Measurements from ENCODE around the gene PHKA1.
"Not testable (repeated sequence)": the region's sequence is repeated elsewhere in the genome, so short reads cannot be mapped to it uniquely, and the experiment has no call there.

PHKA1 gene

DNA sequence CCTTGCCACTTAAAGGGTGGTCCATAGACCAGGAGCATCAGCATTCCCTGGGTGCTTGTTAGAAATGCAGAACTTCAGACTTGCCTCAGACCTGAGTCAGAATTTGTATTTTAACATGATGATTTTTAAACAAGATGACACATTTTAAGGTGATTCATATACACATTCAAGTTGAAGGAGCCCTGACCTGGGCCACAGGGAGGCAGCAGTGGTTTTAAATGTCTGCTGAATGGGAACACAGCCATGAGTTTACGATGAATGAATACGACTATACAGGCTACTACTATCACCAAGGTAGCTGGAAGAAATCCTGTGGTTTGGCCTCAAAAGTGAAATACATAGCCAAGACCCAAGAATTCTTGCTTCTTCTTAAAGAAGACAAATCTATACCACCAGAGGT is 144.3 kb downstream of the PHKA1 start:
- FAIRE-seq: no peak

DNA sequence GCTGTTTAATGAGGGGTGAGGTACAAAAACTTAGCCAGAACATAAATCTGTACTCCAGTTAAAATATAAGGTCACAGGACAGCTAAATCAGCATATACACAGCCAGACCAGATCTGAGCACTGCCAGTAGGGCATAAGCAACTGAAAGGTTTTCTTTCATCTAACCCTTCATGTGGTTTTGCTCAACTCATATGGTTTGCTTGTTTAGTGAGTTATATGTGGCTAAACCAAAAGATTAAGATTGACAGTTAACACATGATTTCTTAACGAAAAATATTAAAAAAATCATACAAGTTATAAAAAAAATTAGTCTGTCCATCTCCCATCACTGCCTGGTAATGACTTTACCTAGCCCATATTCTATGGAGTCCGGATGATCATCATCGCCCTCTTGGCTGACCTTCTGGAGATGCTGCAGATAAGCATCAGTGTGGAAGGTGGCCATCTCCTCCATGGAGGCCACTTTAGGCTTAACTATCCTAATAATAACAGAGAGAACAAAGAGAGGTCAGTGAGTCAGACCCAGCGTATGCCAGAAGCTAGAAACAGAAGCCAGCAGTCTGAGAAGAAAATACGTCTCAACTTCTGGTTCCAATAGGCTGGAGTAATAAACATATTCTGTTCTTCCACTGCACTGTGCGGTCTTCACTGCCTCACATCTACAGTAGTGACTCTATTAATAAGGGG is 145.6 kb downstream of the PHKA1 start:
- no peak for FAIRE-seq

DNA sequence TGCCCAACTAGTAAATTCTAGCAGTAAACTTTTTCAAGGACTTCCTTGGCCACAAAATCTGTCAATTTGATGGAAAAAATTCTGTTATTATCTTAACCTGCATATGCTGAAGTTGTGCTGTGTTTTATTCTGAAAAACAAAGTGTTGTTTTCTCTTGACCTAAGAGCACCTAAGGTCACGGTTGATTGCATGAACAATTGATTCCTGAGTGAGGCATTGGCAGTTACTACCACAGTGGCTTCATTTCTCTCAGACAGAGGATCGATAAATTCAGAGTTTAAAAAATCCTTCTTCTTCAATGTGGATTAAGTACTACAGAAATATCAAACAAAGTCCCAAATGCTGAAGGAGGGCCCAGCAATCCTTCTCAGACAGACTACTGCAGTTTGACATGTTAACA is 147.7 kb downstream of the PHKA1 start:
- FAIRE-seq: no peak

DNA sequence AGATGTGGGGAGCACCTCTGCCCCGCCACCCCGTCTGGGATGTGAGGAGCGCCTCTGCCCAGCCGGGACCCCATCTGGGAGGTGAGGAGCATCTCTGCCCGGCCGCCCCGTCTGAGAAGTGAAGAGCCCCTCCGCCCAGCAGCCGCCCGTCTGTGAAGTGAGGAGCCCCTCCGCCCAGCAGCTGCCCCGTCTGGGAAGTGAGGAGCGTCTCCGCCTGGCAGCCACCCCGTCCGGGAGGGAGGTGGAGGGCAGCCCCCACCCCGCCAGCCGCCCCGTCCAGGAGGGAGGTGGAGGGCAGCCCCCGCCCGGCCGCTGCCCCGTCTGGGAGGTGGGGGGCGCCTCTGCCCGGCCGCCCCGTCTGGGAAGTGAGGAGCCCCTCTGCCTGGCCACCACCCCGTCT is 154.5 kb downstream of the PHKA1 start:
- not testable (repeated sequence) for FAIRE-seq

DNA sequence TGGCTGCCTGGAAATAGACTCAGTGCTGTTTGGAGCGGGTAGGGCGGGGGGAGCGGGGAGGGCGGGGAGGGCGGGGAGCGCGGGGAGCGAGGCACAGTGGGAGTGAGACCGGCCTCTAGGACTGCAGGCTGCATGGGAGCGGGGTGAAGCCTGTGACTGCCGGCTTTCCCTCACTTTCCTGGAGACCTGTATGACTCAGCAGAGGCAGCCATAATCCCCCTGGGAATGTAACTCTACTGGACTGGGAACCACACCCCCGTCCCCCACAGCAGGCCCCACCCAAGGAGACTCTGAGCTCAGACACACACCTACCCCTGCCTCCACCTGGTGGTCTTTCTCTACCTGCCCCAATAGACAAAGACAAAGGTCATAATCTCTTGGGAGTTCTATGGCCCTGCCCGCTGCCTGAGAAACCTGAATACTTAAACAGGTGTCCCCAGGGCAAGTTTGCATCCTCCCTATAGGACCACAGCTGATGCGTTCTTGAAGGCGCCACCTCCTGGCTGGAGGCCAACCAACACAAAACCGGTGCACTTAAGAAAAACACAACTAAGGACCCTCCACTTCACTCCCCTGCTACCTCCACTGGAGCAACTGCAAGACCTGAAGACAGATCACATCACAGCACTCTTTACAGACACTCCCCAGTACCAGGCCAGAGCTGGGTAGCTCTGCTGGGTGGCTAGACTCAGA is 159.5 kb downstream of the PHKA1 start:
- FAIRE-seq: no peak

DNA sequence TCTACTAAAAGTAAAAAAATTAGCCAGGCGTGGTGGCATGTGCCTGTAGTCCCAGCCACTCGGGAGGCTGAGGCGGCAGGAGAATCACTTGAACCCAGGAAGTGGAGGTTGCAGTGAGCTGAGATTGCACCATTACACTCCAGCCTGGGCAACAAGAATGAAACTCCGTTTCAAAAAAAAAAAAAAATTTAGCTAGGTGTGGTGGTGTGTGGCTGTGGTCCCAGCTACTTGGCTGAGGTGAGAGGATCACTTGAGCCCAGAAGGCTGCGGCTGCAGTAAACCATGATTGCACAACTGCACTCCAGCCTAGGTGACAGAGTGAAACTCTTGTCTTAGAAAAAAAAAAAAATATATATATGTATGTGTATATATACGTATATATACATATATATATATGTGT is 161.7 kb downstream of the PHKA1 start:
- not testable (repeated sequence) for FAIRE-seq

DNA sequence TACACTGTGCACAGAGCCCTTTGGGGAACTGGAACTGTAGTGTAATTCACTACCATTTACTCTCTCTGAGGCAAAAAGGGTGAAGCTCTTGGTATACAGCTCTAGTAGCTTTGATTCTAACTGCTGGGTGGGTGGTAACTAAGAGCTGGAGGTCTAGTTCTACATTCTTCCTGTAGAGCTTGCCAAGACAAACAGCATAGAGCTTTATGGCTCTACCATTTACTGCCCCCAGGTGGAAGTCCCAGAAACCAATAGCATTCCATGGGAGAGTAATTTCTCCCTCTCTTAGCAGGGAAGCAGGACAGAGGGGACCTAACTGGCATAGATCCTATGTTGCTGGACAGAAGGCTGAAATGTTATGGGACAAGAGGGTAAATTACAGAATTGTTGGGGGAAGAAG is 168.1 kb downstream of the PHKA1 start:
- FAIRE-seq: peak; percentile 72

DNA sequence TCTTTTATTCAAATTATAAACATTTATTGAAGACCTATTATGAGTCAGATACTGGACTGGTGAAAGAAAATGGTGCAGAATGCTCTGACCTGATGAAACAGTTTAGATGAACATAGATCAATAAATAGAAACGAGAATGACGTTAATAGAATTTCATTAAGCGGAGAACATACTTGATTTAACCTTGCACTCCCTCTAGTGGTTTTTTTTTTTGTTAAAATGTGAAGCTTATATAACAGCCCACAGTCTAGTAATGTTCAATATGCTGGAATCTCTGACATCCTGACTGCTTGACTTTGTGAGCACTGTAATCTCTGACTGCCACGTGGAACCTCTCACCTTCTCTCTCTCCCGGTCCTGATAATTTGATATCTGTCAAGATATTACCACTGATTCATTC is 173.8 kb downstream of the PHKA1 start:
- peak; percentile 92 for FAIRE-seq

DNA sequence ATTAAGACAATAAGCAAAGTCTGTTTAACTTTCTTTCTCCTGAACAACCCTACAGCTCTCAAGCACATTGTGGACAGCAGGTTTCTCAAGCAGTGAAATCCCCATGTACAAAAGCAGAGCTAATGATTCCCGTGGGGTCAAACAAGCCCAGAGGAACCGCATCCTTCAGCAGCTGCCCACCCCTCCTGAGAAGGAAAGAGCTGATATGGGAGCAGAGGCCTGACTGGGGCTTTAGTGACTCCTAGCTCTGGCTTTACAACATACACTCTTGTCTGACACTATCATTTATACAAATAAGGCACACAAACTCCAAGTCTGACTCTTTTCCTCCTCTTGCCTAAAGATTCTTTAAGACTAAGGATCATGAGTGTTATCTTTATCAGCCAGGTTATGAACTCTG is 174.3 kb downstream of the PHKA1 start:
- FAIRE-seq: no peak

DNA sequence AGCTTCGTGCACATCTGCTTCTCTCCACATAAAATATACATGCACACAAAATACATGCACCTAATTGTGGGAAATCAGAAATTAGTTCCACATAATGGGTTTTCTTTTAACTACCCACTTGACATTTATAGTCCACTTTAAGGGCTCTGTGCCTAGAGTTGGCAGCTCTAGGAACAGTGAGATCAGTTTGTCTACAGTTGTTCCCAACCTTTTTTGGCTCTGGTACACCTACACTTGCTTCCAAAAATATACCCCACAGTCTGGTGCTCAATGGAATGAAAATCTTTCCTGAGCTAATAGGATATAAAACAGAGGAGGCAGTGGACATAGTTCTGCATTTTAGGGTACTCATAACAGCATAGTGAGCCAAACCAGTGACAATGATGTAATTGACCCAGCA is 177.6 kb downstream of the PHKA1 start:
- no peak for FAIRE-seq

DNA sequence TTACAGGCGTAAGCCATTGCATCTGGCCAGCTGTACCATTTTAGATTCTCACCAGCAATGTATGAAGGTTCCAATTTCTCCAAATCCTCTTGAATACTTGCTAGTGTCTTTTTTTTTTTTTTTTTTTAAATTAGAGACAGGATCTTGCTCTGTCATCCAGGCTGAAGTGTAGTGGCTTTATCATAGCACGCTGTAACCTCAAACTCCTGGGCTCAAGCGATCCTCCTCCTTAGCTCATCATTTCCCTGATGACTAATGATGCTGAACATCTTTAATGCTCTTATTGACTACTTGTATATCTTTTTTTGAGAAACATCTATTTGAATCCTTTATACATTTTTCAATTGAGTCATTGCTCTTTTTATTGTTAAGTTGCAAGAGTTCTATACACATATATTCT is 181.7 kb downstream of the PHKA1 start:
- FAIRE-seq: no peak

Measured in colon (tissue), 2 donors.